DMS53 (cell line): Measurements from ENCODE around the gene HINT3.
A peak's percentile ranks its signal among the peaks of the same experiment; 100 is the strongest.

Source experiments
- DNase-seq: peaks from one replicate; lab custom pipeline; 2025; lab: John Stamatoyannopoulos, UW

The HINT3 gene

GRCh38 chr6:126002755-126003679 is 46.4 kb downstream of the HINT3 start:
- DNase-seq = no peak

GRCh38 chr6:126007800-126008199 is 51.2 kb downstream of the HINT3 start:
- no peak for DNase-seq

GRCh38 chr6:126010040-126010439 is 53.5 kb downstream of the HINT3 start:
- DNase-seq = no peak

GRCh38 chr6:126015863-126016262 is 59.3 kb downstream of the HINT3 start:
- DNase-seq = no peak

GRCh38 chr6:126016591-126016990 is 60.0 kb downstream of the HINT3 start:
- DNase-seq = no peak

- DNase-seq = peak; percentile 7
Measured at GRCh38 chr6:126017668-126018067, 61.1 kb downstream of the HINT3 start.

GRCh38 chr6:126020305-126021050 is 63.9 kb downstream of the HINT3 start:
- peak; percentile 1 for DNase-seq

GRCh38 chr6:126023474-126023873 is 66.9 kb downstream of the HINT3 start:
- peak; percentile 3 for DNase-seq

GRCh38 chr6:126026001-126026400 is 69.4 kb downstream of the HINT3 start:
- no peak for DNase-seq

- no peak for DNase-seq
Measured at GRCh38 chr6:126027601-126028000, 71.0 kb downstream of the HINT3 start.
